ENCODE data around the gene NPAS2.

DNA sequence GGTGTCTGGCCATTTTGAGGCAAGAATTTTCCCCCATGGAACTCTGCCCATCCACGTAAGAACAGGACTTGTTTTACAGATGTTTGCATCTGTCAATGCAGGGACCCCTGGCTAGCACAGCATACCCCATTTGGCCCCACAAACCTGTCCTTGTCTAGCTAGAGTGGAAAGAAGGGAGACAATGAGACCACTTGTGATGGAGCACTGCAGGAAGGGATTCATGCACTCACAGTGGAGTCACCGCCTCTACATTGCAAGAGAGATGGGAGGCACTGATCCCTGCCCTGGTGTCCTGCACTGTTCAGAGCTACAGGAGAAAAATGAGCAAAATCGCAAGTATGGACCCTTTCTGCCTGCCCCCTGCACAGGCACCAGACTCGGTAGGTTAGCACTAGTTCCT, 32.5 kb downstream of the NPAS2 start:
- TF ChIP-seq, protein P1, sequence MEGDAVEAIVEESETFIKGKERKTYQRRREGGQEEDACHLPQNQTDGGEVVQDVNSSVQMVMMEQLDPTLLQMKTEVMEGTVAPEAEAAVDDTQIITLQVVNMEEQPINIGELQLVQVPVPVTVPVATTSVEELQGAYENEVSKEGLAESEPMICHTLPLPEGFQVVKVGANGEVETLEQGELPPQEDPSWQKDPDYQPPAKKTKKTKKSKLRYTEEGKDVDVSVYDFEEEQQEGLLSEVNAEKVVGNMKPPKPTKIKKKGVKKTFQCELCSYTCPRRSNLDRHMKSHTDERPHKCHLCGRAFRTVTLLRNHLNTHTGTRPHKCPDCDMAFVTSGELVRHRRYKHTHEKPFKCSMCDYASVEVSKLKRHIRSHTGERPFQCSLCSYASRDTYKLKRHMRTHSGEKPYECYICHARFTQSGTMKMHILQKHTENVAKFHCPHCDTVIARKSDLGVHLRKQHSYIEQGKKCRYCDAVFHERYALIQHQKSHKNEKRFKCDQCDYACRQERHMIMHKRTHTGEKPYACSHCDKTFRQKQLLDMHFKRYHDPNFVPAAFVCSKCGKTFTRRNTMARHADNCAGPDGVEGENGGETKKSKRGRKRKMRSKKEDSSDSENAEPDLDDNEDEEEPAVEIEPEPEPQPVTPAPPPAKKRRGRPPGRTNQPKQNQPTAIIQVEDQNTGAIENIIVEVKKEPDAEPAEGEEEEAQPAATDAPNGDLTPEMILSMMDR (IDR thresholded peaks at IDR 0.05) = no peak
- no peak for TF ChIP-seq POLR2A (IDR thresholded peaks at IDR 0.05)
- TF ChIP-seq EP300 (IDR thresholded peaks at IDR 0.05) = no peak

Measured in tibial nerve (tissue), 4 donors.